K562 (cell line): ENCODE results near the gene FITM1. TPM values are rescaled to one million over a fixed set of nuclear protein-coding genes. Genes with fewer than 3 reads are reported as not detected.

Experiments used
- ARID1B ChIP-seq: fragments of 450-650 bp; IDR thresholded peaks from 2 replicates; pipeline ENCODE4 v1.6.1; 2016; ENCODE audit warnings: antibody characterized with exemption, mild to moderate bottlenecking, inconsistent platforms
- C11orf30 ChIP-seq: fragments of 450-650 bp; IDR thresholded peaks from 2 replicates; pipeline ENCODE4 v1.6.1; 2016; ENCODE audit warnings: low read depth, mild to moderate bottlenecking
- EP300 ChIP-seq: IDR thresholded peaks from 2 replicates; pipeline ENCODE4 v1.6.1; 2012; ENCODE audit warnings: low read length, improper control_type of control experiment
- ESRRA ChIP-seq: fragments of 450-650 bp; IDR thresholded peaks from 2 replicates; pipeline ENCODE4 v1.6.1; 2014; ENCODE audit warnings: low read depth, mild to moderate bottlenecking, moderate library complexity, borderline replicate concordance
- L3MBTL2 ChIP-seq: fragments of 450-650 bp; IDR thresholded peaks from 2 replicates; pipeline ENCODE4 v1.6.1; 2016; ENCODE audit warnings: mild to moderate bottlenecking, moderate library complexity
- MTA3 ChIP-seq: fragments of 450-650 bp; formaldehyde crosslinking; IDR thresholded peaks from 2 replicates; pipeline ENCODE4 v1.6.1; 2017; ENCODE audit warnings: mild to moderate bottlenecking, borderline replicate concordance
- MYC ChIP-seq, 2 experiments: fragments of 250-450 bp in 1 of 2; sonication (Bioruptor Pico) in 1 of 2; IDR thresholded peaks; 2 replicates each; pipeline versions ENCODE4 v1.5.1 to v1.6.1; 2012 to 2021; ENCODE audit warnings: low read depth in 2 of 2, borderline replicate concordance in 1 of 2, improper control_type of control experiment in 1 of 2, low read length in 1 of 2, mild to moderate bottlenecking in 1 of 2, moderate library complexity in 1 of 2
- NFIX ChIP-seq: fragments of 250-450 bp; sonication (Bioruptor Pico); IDR thresholded peaks from 2 replicates; pipeline ENCODE4 v1.4.0; 2020; ENCODE audit warnings: low read depth, mild to moderate bottlenecking, moderate library complexity
- PHF8 ChIP-seq: fragments of 200-600 bp; sonication (generic); IDR thresholded peaks from 2 replicates; pipeline ENCODE4 v1.6.1; 2012; ENCODE audit warnings: mixed run types, mild to moderate bottlenecking, inconsistent platforms, low read length, moderate library complexity, borderline replicate concordance
- POLR2H ChIP-seq: IDR thresholded peaks from 2 replicates; pipeline ENCODE4 v1.6.1; 2016; ENCODE audit warnings: missing genetic modification characterization, low read depth, mild to moderate bottlenecking, control low read depth, missing compliant biosample characterization, moderate library complexity
- SIN3A ChIP-seq, 2 experiments: fragments of 150-350 bp in 1 of 2; IDR thresholded peaks; 2 replicates each; pipeline ENCODE4 v1.6.1; 2011 to 2016; ENCODE audit warnings: borderline replicate concordance in 2 of 2, low read depth in 2 of 2, low read length in 2 of 2, mild to moderate bottlenecking in 2 of 2, moderate library complexity in 2 of 2; ENCODE audit not compliant: control insufficient read depth in 1 of 2
- SRF ChIP-seq, 2 experiments: fragments of 250-450, 450-650 bp in 1 of 2; sonication (Bioruptor Pico) in 1 of 2; sonication (generic) in 1 of 2; formaldehyde crosslinking; IDR thresholded peaks; 2 replicates each; pipeline versions ENCODE4 v1.5.0 to v1.5.1; 2020 to 2022; ENCODE audit warnings: mild to moderate bottlenecking in 1 of 2, missing genetic modification reagents in 1 of 2
- ZNF12 ChIP-seq: sonication (generic); formaldehyde crosslinking; IDR thresholded peaks from 2 replicates; pipeline ENCODE4 v1.4.0; 2020; ENCODE audit warnings: mild to moderate bottlenecking, missing genetic modification reagents
- ZNF143 ChIP-seq: sonication (generic); formaldehyde crosslinking; IDR thresholded peaks from 2 replicates; pipeline ENCODE4 v1.9.0; 2022; ENCODE audit warnings: mild to moderate bottlenecking, missing genetic modification reagents
- ZNF146 ChIP-seq: IDR thresholded peaks from one replicate; pipeline ENCODE4 v1.6.1; 2018; ENCODE audit warnings: missing compliant biosample characterization; ENCODE audit not compliant: unreplicated experiment
- ZNF23 ChIP-seq: fragments of 250-450 bp; sonication (Bioruptor Pico); IDR thresholded peaks from 2 replicates; pipeline ENCODE4 v1.4.0; 2020; ENCODE audit warnings: mild to moderate bottlenecking
- ZNF274 ChIP-seq: IDR thresholded peaks from 2 replicates; pipeline ENCODE4 v1.6.1; 2011; ENCODE audit warnings: low read depth, mild to moderate bottlenecking, low read length, moderate library complexity, borderline replicate concordance
- ZNF282 ChIP-seq: sonication (generic); formaldehyde crosslinking; IDR thresholded peaks from 2 replicates; pipeline ENCODE4 v1.8.1; 2023; ENCODE audit warnings: missing genetic modification reagents
- polyA plus RNA-seq, 8 experiments: library from polyadenylated mRNA; depleted of rRNA in 4 of 8; stranded (reverse) in 5 of 8; unstranded in 3 of 8; fragments of >200 nt; fragmentation: Nextera tagmentation in 2 of 8; fragmentation: Illumina TruSeq in 1 of 8; extraction: Ambion mirVana in 2 of 8; extraction: Trizol in 1 of 8; gene quantifications; 2 replicates each; pipeline versions ENCODE4 v1.2.1 to v1.2.3, GENCODE V29; 2011 to 2014; ENCODE audit warnings: inconsistent platforms in 1 of 8, missing spikeins in 1 of 8
- total RNA-seq, 7 experiments: library from RNA; depleted of rRNA in 6 of 7; stranded (reverse); fragments of >200 nt in 6 of 7; fragmentation: Illumina TruSeq in 2 of 7; extraction: Trizol in 2 of 7; gene quantifications; 2 replicates each; pipeline versions ENCODE4 v1.2.1 to v1.2.3, GENCODE V29; 2011 to 2021; ENCODE audit warnings: low replicate concordance in 1 of 7
- TF ChIP-seq, protein P1 (sequence below), 3 experiments: fragments of 200-800 bp in 1 of 3; sonication (Bioruptor generic) in 1 of 3; sonication (generic) in 1 of 3; formaldehyde crosslinking in 1 of 3; IDR thresholded peaks; 2 replicates each; pipeline versions ENCODE4 v1.6.1 to v1.8.0; 2016 to 2022; ENCODE audit warnings: mild to moderate bottlenecking in 2 of 3, missing compliant biosample characterization in 2 of 3, missing genetic modification characterization in 2 of 3, missing genetic modification reagents in 1 of 3
- TF ChIP-seq, protein P2 (sequence below): IDR thresholded peaks from 2 replicates; pipeline ENCODE4 v1.6.1; 2011; ENCODE audit warnings: borderline replicate concordance, low read depth, mild to moderate bottlenecking, moderate library complexity, low read length; ENCODE audit not compliant: insufficient read depth, poor library complexity, severe bottlenecking
- TF ChIP-seq, protein P3 (sequence below): fragments of 250-450 bp; sonication (Bioruptor Pico); IDR thresholded peaks from 2 replicates; pipeline ENCODE4 v1.4.0; 2020; ENCODE audit warnings: mild to moderate bottlenecking

Gene FITM1
- total and polyA plus RNA-seq, 9 of the 15 experiments (the other 6 are each of a cell fraction or from before 2014, with no cell fraction given), result 0.09 to 0.20 TPM; not detected in 7

DNA sequence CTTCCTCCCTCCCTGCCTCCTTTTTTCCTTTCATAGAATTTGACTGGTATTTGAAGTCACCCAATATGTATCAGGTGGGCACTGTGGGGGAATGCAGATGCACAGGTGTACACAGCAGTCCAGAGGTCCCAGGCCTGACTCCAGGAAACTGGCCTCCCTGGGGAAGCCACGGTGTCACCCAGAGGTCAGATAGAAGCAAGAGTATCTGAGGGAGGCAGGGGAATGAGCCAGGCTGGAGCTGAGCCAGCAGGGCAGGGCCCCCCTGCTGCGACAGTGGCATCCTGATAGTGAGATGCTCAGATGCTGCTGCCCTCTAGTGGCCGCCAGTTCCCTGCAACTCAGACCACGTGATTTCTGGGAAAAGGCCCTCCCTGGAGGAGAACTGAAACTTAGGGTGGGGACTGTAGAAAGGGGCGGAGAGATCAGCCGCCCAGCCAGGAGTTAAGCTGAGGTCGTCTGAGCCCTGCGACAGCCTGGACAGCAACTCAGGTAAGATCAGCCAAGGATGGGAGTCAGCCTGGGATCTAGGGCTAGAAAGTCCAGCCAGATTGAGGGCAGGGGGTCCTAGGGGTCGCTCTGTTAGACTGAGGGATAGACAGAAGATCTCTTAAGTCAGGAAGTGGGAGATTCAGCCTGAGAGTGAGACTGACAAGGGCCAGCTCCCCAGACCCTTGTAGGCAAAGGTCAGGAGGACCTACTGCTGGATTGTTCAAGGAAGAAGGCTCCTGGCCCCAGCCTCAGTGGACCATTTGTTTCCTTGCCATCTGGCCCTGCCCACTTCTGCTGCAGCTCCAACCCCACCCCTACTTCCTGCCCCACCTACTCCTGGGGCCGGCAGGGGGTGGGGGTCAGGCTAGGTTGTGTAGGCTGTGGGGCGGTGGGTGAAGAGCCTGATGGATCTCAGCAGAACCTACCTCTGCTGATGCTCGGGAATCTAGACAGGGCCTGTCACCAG, 30.7 kb downstream of the FITM1 start, which contains the start of gene IRF9 (continued):
- TF ChIP-seq ESRRA (peak; percentile 67; the same call in 1 of the 2 replicates), SRF (CRISPR knock-in tag; IDR thresholded peaks at IDR 0.05) (peak in 1 of 2 experiments; percentile 90; a peak in 1 of 4 replicates), SIN3A (IDR thresholded peaks at IDR 0.05; ENCODE audit: borderline replicate concordance in 2 of 2, control insufficient read depth in 1 of 2, low read depth in 2 of 2, low read length in 2 of 2) (peak in 1 of 2 experiments; percentile 41; a peak in 1 of 4 replicates), POLR2H (tag) (no peak), L3MBTL2 (peak; percentile 46), ZNF143 (CRISPR knock-in tag) (no peak), C11orf30 (no peak), ZNF282 (CRISPR knock-in tag) (no peak), EP300 (peak; percentile 42), ZNF12 (CRISPR knock-in tag) (no peak), MTA3 (0 out of 2 replicates have a peak, but pooled peaks have one; percentile 73), ZNF146 (CRISPR knock-in tag) (no peak), ZNF23 (CRISPR knock-in tag) (no peak), MYC (IDR thresholded peaks at IDR 0.05; ENCODE audit: low read depth, low read length) (peak; percentile 89), MYC (CRISPR knock-in tag; IDR thresholded peaks at IDR 0.05; ENCODE audit: borderline replicate concordance, low read depth) (no peak), NFIX (CRISPR knock-in tag) (0 out of 2 replicates have a peak, but pooled peaks have one; percentile 1), PHF8 (peak; percentile 50; the same call in 1 of the 2 replicates), ZNF274 (no peak), ARID1B (peak; percentile 57)
- TF ChIP-seq, protein P1, sequence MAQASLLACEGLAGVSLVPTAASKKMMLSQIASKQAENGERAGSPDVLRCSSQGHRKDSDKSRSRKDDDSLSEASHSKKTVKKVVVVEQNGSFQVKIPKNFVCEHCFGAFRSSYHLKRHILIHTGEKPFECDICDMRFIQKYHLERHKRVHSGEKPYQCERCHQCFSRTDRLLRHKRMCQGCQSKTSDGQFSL (CRISPR knock-in tag; IDR thresholded peaks at IDR 0.05), result no peak
- TF ChIP-seq, protein P1 (tag; IDR thresholded peaks at IDR 0.05), result no peak
- TF ChIP-seq, protein P2, sequence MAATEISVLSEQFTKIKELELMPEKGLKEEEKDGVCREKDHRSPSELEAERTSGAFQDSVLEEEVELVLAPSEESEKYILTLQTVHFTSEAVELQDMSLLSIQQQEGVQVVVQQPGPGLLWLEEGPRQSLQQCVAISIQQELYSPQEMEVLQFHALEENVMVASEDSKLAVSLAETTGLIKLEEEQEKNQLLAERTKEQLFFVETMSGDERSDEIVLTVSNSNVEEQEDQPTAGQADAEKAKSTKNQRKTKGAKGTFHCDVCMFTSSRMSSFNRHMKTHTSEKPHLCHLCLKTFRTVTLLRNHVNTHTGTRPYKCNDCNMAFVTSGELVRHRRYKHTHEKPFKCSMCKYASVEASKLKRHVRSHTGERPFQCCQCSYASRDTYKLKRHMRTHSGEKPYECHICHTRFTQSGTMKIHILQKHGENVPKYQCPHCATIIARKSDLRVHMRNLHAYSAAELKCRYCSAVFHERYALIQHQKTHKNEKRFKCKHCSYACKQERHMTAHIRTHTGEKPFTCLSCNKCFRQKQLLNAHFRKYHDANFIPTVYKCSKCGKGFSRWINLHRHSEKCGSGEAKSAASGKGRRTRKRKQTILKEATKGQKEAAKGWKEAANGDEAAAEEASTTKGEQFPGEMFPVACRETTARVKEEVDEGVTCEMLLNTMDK, result peak; percentile 32
- TF ChIP-seq, protein P3, sequence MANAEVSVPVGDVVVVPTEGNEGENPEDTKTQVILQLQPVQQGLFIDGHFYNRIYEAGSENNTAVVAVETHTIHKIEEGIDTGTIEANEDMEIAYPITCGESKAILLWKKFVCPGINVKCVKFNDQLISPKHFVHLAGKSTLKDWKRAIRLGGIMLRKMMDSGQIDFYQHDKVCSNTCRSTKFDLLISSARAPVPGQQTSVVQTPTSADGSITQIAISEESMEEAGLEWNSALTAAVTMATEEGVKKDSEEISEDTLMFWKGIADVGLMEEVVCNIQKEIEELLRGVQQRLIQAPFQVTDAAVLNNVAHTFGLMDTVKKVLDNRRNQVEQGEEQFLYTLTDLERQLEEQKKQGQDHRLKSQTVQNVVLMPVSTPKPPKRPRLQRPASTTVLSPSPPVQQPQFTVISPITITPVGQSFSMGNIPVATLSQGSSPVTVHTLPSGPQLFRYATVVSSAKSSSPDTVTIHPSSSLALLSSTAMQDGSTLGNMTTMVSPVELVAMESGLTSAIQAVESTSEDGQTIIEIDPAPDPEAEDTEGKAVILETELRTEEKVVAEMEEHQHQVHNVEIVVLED (CRISPR knock-in tag), result no peak
